ENCODE results near the gene PITPNM1. TPM values are rescaled to one million over a fixed set of nuclear protein-coding genes. Genes with fewer than 3 reads are reported as not detected.
"Not testable (repeated sequence)": the region's sequence is repeated elsewhere in the genome, so short reads cannot be mapped to it uniquely, and the experiment has no call there.

The PITPNM1 gene
- total RNA-seq, 1 experiment from 2014 or later = 9.7 TPM

GRCh38 chr11:67472882-67473281 lies 32.3 kb downstream of the PITPNM1 start:
- no peak for DNase-seq
- H3K27me3 ChIP-seq = no peaks in the 10 kb centered on the region
- H3K4me3 ChIP-seq = no peak overlapping the region
- no peaks in the 10 kb centered on the region for H3K4me1 ChIP-seq
- H3K27ac ChIP-seq = no peak overlapping the region
- H3K36me3 ChIP-seq = no peaks in the 10 kb centered on the region
- no peaks in the 10 kb centered on the region for H3K9me3 ChIP-seq (replicated peaks)

- Histone ChIP-seq H3K9me3 (replicated peaks) (no peaks in the 10 kb centered on the region), H3K4me1 (no peaks in the 10 kb centered on the region), H3K27ac (no peak overlapping the region), H3K36me3 (no peaks in the 10 kb centered on the region), H3K4me3 (no peak overlapping the region), H3K27me3 (no peaks in the 10 kb centered on the region)
- DNase-seq = no peak
Measured at GRCh38 chr11:67470337-67471002, 34.7 kb downstream of the PITPNM1 start.

GRCh38 chr11:67469508-67469811 lies 35.7 kb downstream of the PITPNM1 start:
- Histone ChIP-seq H3K36me3 (no peaks in the 10 kb centered on the region), H3K4me3 (peak overlapping the region; percentile 90), H3K4me1 (no peaks in the 10 kb centered on the region), H3K9me3 (replicated peaks) (no peaks in the 10 kb centered on the region), H3K27ac (no peak overlapping the region; the same call in 1 of the 2 replicates), H3K27me3 (no peaks in the 10 kb centered on the region)
- DNase-seq = no peak

- H3K4me3 ChIP-seq = peak within 1 kb of the TSS; percentile 90
- peak within 1 kb of the TSS; percentile 39; the same call in 1 of the 2 replicates for H3K27ac ChIP-seq
- peak; percentile 90 to 92 for DNase-seq
- no peaks in the 10 kb centered on the region for H3K27me3 ChIP-seq
- H3K36me3 ChIP-seq = no peaks in the 10 kb centered on the region
- H3K4me1 ChIP-seq = no peaks in the 10 kb centered on the region
- no peaks in the 10 kb centered on the region for H3K9me3 ChIP-seq (replicated peaks)
Measured at GRCh38 chr11:67468759-67469507, 36.2 kb downstream of the PITPNM1 start, which contains the start of gene TMEM134. TMEM134 (minus strand) TSS chr11:67469251; CDS start chr11:67469192, 59 bp downstream.

- peak overlapping the region; percentile 39; the same call in 1 of the 2 replicates for H3K27ac ChIP-seq
- H3K27me3 ChIP-seq = no peaks in the 10 kb centered on the region
- H3K36me3 ChIP-seq = no peaks in the 10 kb centered on the region
- H3K4me1 ChIP-seq = no peaks in the 10 kb centered on the region
- DNase-seq = peak; percentile 26
- H3K9me3 ChIP-seq (replicated peaks) = no peaks in the 10 kb centered on the region
- peak overlapping the region; percentile 90 for H3K4me3 ChIP-seq
Measured at GRCh38 chr11:67468456-67468758, 36.8 kb downstream of the PITPNM1 start.

- Histone ChIP-seq H3K36me3 (no peaks in the 10 kb centered on the region), H3K4me1 (no peaks in the 10 kb centered on the region), H3K27ac (no peak overlapping the region; the same call in 1 of the 2 replicates), H3K27me3 (no peaks in the 10 kb centered on the region), H3K9me3 (replicated peaks) (no peaks in the 10 kb centered on the region), H3K4me3 (peak overlapping the region; percentile 90)
- DNase-seq = no peak
Measured at GRCh38 chr11:67468056-67468455, 37.1 kb downstream of the PITPNM1 start.

GRCh38 chr11:67466962-67467771 lies 38.0 kb downstream of the PITPNM1 start:
- H3K4me1 ChIP-seq = no peaks in the 10 kb centered on the region
- H3K36me3 ChIP-seq = no peaks in the 10 kb centered on the region
- DNase-seq = no peak
- no peak overlapping the region for H3K27ac ChIP-seq
- no peaks in the 10 kb centered on the region for H3K27me3 ChIP-seq
- H3K9me3 ChIP-seq (replicated peaks) = no peaks in the 10 kb centered on the region
- H3K4me3 ChIP-seq = no peak overlapping the region

- Histone ChIP-seq H3K27me3 (no peaks in the 10 kb centered on the region), H3K36me3 (no peaks in the 10 kb centered on the region), H3K27ac (no peak overlapping the region), H3K4me1 (no peaks in the 10 kb centered on the region), H3K9me3 (replicated peaks) (no peaks in the 10 kb centered on the region), H3K4me3 (no peak overlapping the region)
- no peak for DNase-seq
Measured at GRCh38 chr11:67466367-67466766, 38.8 kb downstream of the PITPNM1 start.

- H3K9me3 ChIP-seq (replicated peaks); H3K4me1 ChIP-seq: not testable (repeated sequence)
Measured at GRCh38 chr11:67465530-67465929, 39.6 kb downstream of the PITPNM1 start.

GRCh38 chr11:67465189-67465510 lies 40.0 kb downstream of the PITPNM1 start:
- DNase-seq = no peak
- Histone ChIP-seq H3K36me3 (no peaks in the 10 kb centered on the region), H3K27ac (no peak overlapping the region), H3K27me3 (no peaks in the 10 kb centered on the region), H3K4me3 (no peak overlapping the region), H3K9me3 (replicated peaks) (no peaks in the 10 kb centered on the region), H3K4me1 (no peaks in the 10 kb centered on the region)

More at GRCh38 chr11:67465530-67465929, 39.6 kb downstream of the PITPNM1 start:
- not testable (repeated sequence) for H3K27me3 ChIP-seq, H3K36me3 ChIP-seq, DNase-seq, H3K27ac ChIP-seq, H3K4me3 ChIP-seq

GRCh38 chr11:67464411-67465188 lies 40.6 kb downstream of the PITPNM1 start:
- no peak for DNase-seq
- no peak overlapping the region for H3K4me3 ChIP-seq
- no peaks in the 10 kb centered on the region for H3K9me3 ChIP-seq (replicated peaks)
- no peaks in the 10 kb centered on the region for H3K36me3 ChIP-seq
- no peaks in the 10 kb centered on the region for H3K4me1 ChIP-seq
- no peak overlapping the region for H3K27ac ChIP-seq
- H3K27me3 ChIP-seq = no peaks in the 10 kb centered on the region

GRCh38 chr11:67463680-67464410 lies 41.3 kb downstream of the PITPNM1 start:
- H3K4me3 ChIP-seq = no peak overlapping the region
- H3K27ac ChIP-seq = no peak overlapping the region
- H3K9me3 ChIP-seq (replicated peaks) = no peaks in the 10 kb centered on the region
- DNase-seq = no peak
- H3K27me3 ChIP-seq = no peaks in the 10 kb centered on the region
- no peaks in the 10 kb centered on the region for H3K4me1 ChIP-seq
- H3K36me3 ChIP-seq = no peaks in the 10 kb centered on the region

- Histone ChIP-seq H3K4me1 (no peaks in the 10 kb centered on the region), H3K27ac (no peak overlapping the region), H3K4me3 (no peak overlapping the region), H3K9me3 (replicated peaks) (no peaks in the 10 kb centered on the region), H3K27me3 (no peaks in the 10 kb centered on the region), H3K36me3 (no peaks in the 10 kb centered on the region)
- DNase-seq = no peak
Measured at GRCh38 chr11:67463186-67463585, 42.0 kb downstream of the PITPNM1 start.

- H3K27me3 ChIP-seq = no peaks in the 10 kb centered on the region
- no peaks in the 10 kb centered on the region for H3K4me1 ChIP-seq
- DNase-seq = no peak
- no peaks in the 10 kb centered on the region for H3K36me3 ChIP-seq
- no peak overlapping the region for H3K4me3 ChIP-seq
- no peak overlapping the region for H3K27ac ChIP-seq
- no peaks in the 10 kb centered on the region for H3K9me3 ChIP-seq (replicated peaks)
Measured at GRCh38 chr11:67458266-67458665, 46.9 kb downstream of the PITPNM1 start.
